LNCAP (cell line): Measurements from ENCODE around the gene NCKAP5.

Source experiments
- CTCF ChIP-seq: fragments of 450-650 bp; IDR thresholded peaks from 2 replicates; pipeline ENCODE4 v1.5.1; 2017; ENCODE audit warnings: mild to moderate bottlenecking

Gene NCKAP5

GRCh38 chr2:133492719-133493380 is 75.4 kb downstream of the NCKAP5 start:
- TF ChIP-seq CTCF: no peak

GRCh38 chr2:133490411-133490980 is 77.8 kb downstream of the NCKAP5 start:
- no peak for TF ChIP-seq CTCF

GRCh38 chr2:133489641-133490410 is 78.4 kb downstream of the NCKAP5 start:
- no peak for TF ChIP-seq CTCF

GRCh38 chr2:133489146-133489545 is 79.1 kb downstream of the NCKAP5 start:
- no peak for TF ChIP-seq CTCF

- TF ChIP-seq CTCF: no peak
Measured at GRCh38 chr2:133486771-133487191, 81.5 kb downstream of the NCKAP5 start.

- no peak for TF ChIP-seq CTCF
Measured at GRCh38 chr2:133485868-133486267, 82.4 kb downstream of the NCKAP5 start.

- no peak for TF ChIP-seq CTCF
Measured at GRCh38 chr2:133484784-133485183, 83.5 kb downstream of the NCKAP5 start.
